Panc1 (cell line): ENCODE measurements around the gene SLC35F1.
A peak's percentile ranks its signal among the peaks of the same experiment; 100 is the strongest.

ENCODE experiments used
- POLR2AphosphoS5 ChIP-seq: IDR thresholded peaks from 2 replicates; pipeline ENCODE4 v1.6.1; 2012; ENCODE audit warnings: mild to moderate bottlenecking, low read depth, low read length, moderate library complexity
- TF ChIP-seq, protein P1 (sequence below): fragments of 450-650 bp; IDR thresholded peaks from 2 replicates; pipeline ENCODE4 v1.5.1; 2017; ENCODE audit warnings: mild to moderate bottlenecking
- TF ChIP-seq, protein P2 (sequence below), 2 experiments: IDR thresholded peaks; 2 replicates each; pipeline ENCODE4 v1.6.1; 2011 to 2012; ENCODE audit warnings: low read depth in 2 of 2, control low read depth in 1 of 2, low read length in 1 of 2, mild to moderate bottlenecking in 1 of 2, moderate library complexity in 1 of 2; ENCODE audit not compliant: insufficient read depth in 1 of 2

DNA sequence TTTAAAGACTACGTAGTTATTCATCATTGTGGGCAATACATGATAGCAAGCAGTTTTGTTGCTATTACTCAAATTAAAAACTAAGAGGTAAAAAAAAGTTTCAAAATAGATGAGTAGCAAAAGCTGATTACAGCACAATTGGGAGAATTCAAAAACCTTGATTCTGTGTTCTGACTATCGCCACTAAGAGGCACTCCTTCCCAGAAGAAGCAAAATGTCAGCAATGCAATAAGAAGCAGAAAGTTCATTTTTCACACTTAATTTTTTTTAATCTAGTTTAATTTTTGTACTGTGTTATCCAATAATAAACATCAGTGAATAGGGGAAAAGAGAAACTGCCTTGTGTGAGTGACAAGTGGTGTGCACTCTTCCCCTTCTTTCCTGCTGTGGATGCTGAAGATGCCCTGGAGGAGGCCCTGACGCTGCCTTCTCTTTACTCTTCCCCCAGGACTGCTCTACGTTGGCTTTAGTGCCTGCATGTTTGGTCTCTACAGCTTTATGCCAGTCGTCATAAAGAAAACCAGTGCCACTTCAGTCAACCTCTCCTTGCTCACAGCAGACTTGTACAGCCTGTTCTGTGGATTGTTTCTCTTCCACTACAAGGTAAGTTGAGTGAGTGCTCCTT, 377.8 kb downstream of the SLC35F1 start:
- TF ChIP-seq, protein P1, sequence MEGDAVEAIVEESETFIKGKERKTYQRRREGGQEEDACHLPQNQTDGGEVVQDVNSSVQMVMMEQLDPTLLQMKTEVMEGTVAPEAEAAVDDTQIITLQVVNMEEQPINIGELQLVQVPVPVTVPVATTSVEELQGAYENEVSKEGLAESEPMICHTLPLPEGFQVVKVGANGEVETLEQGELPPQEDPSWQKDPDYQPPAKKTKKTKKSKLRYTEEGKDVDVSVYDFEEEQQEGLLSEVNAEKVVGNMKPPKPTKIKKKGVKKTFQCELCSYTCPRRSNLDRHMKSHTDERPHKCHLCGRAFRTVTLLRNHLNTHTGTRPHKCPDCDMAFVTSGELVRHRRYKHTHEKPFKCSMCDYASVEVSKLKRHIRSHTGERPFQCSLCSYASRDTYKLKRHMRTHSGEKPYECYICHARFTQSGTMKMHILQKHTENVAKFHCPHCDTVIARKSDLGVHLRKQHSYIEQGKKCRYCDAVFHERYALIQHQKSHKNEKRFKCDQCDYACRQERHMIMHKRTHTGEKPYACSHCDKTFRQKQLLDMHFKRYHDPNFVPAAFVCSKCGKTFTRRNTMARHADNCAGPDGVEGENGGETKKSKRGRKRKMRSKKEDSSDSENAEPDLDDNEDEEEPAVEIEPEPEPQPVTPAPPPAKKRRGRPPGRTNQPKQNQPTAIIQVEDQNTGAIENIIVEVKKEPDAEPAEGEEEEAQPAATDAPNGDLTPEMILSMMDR: peak; percentile 45; the same call in 1 of the 2 replicates
- TF ChIP-seq POLR2AphosphoS5: no peak
- TF ChIP-seq, protein P2, sequence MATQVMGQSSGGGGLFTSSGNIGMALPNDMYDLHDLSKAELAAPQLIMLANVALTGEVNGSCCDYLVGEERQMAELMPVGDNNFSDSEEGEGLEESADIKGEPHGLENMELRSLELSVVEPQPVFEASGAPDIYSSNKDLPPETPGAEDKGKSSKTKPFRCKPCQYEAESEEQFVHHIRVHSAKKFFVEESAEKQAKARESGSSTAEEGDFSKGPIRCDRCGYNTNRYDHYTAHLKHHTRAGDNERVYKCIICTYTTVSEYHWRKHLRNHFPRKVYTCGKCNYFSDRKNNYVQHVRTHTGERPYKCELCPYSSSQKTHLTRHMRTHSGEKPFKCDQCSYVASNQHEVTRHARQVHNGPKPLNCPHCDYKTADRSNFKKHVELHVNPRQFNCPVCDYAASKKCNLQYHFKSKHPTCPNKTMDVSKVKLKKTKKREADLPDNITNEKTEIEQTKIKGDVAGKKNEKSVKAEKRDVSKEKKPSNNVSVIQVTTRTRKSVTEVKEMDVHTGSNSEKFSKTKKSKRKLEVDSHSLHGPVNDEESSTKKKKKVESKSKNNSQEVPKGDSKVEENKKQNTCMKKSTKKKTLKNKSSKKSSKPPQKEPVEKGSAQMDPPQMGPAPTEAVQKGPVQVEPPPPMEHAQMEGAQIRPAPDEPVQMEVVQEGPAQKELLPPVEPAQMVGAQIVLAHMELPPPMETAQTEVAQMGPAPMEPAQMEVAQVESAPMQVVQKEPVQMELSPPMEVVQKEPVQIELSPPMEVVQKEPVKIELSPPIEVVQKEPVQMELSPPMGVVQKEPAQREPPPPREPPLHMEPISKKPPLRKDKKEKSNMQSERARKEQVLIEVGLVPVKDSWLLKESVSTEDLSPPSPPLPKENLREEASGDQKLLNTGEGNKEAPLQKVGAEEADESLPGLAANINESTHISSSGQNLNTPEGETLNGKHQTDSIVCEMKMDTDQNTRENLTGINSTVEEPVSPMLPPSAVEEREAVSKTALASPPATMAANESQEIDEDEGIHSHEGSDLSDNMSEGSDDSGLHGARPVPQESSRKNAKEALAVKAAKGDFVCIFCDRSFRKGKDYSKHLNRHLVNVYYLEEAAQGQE (IDR thresholded peaks at IDR 0.05; ENCODE audit: insufficient read depth in 1 of 2, low read depth in 2 of 2, low read length in 1 of 2): no peak
